GM18517 (cell line): Measurements from ENCODE around the gene SERPIND1.

Experiments used
- ATAC-seq: cut with Tn5 transposase; IDR thresholded peaks from one replicate; pipeline ENCODE4 v1.9.1; 2021; ENCODE audit warnings: mild to moderate bottlenecking, moderate library complexity; ENCODE audit not compliant: unreplicated experiment

The SERPIND1 gene

GRCh38 chr22:20788627-20789344 is 14.9 kb downstream of the SERPIND1 start:
- no peak for ATAC-seq

DNA sequence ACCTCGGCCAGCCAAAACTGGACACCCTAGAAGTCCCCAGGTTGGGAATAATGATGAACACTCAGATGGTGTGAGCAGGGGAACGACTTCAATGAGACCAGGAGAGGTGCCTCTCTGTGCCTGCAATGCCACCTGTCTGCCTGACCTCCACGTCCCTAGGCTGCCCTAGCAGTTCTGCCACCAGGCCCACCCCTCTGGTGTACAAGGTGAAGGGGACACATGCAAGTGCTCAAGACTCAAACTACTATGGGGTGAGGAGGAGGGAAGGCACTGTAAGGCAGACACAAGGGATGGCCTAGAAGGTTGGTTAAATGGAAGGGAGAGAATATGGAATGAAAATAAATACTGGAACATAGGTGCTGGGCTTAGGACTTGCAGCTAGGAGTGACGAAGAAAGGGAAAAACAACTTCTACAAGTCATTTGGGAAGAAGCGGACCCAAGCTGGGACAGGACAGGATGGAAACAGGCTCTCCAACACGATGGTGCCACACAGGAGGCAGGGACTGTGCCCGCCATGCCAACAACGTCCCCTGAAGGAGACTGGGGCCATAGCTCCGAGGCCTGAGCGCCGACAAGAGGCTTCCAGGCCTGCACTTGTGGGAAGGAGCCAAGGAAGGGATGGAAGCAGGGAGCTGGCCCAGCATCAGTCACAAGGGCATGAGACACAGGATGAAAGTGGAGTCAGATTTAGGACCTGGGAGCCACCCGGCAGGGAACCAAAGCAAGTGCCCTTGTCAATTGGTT is 18.5 kb downstream of the SERPIND1 start:
- ATAC-seq: no peak

GRCh38 chr22:20792966-20793728 is 19.2 kb downstream of the SERPIND1 start:
- no peak for ATAC-seq

GRCh38 chr22:20793748-20794649 is 20.1 kb downstream of the SERPIND1 start:
- ATAC-seq: no peak

- no peak for ATAC-seq
Observed at GRCh38 chr22:20794650-20795413, 20.9 kb downstream of the SERPIND1 start.

GRCh38 chr22:20796731-20797130 is 22.8 kb downstream of the SERPIND1 start:
- no peak for ATAC-seq

GRCh38 chr22:20798218-20798617 is 24.3 kb downstream of the SERPIND1 start:
- no peak for ATAC-seq

- ATAC-seq: no peak
Observed at GRCh38 chr22:20798974-20799373, 25.1 kb downstream of the SERPIND1 start.

- no peak for ATAC-seq
Observed at GRCh38 chr22:20799449-20799848, 25.5 kb downstream of the SERPIND1 start.

- ATAC-seq: no peak
Observed at GRCh38 chr22:20802452-20802851, 28.5 kb downstream of the SERPIND1 start.

DNA sequence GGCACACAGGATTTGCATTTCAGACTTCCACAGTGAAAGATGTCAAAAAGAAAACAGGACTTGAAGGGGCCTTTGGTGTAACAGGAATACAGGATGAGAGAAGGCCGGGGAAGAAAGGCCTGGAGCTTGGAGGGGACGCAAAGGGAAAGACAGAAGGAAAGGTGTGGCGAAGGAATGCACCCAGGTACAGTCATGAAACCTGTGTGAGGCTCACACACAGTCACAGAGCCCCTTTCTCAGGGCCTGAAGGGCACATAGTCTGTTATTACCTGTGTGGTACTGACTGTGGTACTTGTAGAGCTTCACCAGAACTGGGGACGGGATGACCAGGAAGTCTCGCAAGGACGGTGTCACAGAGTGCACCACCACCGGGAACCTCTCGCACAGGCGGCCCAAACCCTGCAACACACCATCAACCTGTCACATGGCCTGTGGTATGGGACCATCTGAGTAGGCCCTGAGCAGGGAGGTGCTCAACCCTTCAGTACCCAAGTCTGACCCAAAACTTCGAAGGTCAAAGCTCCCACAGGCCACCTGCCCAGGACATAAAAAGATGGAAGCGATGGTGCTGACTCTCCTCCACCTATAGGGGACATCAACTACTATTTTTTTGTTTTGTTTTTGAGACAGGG is 29.1 kb downstream of the SERPIND1 start:
- ATAC-seq: no peak

GRCh38 chr22:20803696-20804324 is 29.9 kb downstream of the SERPIND1 start:
- ATAC-seq: no peak

DNA sequence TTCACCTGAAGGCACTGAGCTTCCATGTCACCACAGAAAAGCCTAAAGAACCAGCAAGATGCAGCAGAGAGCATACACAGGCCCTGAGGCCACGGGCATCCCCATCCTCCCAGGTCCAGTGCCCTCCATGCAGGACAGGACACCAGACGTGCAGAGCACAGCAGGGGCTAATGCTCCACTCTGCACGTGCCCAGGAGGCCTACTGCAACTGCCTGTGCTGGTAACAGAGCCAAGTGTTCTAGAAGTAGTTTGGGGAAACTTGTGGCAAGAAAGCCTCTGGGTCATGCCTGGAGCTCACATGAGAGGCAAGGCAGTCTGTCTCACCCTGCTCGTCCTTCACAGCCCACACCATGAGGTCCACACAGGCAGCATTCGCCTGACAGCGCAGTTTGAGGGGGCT is 30.7 kb downstream of the SERPIND1 start:
- no peak for ATAC-seq

- ATAC-seq: no peak
Observed at GRCh38 chr22:20805972-20806471, 32.1 kb downstream of the SERPIND1 start.

DNA sequence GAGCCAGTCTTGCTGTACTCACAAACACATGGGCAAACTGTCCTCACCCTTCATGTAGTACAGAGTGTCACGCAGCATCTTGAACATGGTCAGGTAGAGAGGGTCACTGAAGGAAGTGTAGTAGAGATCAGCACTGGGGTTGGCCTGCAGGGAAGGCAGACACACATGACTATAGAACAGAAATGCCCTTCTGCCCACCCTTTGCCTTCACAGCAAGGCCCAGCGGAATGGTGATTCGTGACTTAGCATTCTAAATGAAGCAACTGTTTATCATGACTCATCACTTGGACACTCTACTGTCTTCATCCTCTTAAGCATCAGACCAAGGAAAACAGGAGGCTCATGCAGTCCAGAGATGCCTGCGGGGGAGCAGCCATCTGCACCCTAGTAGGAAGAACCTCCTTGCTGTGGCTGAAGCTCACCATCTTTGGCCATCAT is 33.4 kb downstream of the SERPIND1 start:
- ATAC-seq: no peak

GRCh38 chr22:20808844-20809243 is 34.9 kb downstream of the SERPIND1 start:
- no peak for ATAC-seq

DNA sequence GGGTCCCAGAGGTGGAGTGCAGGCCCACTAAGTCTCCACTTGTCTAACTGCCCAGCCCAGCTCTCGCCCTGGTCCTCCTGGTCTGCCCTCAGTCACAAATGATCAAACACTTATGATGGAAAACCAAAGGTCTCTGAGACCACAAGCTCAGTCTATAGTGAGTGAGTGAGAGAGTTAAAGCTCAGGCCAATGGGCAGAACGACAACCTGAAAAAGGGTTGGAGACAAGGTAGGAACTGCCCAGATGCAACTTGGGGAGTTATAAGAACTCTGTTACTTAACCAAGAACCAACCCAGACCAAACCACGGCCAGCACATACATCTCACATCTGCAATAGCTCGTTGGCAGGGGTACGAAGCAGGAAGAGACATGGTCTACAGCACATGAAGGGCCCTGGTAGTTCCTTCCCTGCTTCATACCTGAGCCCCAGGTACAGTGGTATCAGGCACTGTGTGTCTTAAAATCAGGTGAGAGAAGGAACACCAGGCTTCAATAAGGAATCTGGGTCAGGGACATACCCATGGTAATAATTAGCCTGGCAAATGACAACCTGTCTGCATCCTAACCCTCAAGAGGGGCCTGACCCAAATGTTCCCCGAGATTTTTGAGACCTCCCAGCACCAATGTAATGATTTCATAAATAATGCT is 35.7 kb downstream of the SERPIND1 start:
- no peak for ATAC-seq

- ATAC-seq: no peak
Observed at GRCh38 chr22:20810645-20811044, 36.7 kb downstream of the SERPIND1 start.
